HepG2 (cell line): Measurements from ENCODE around the gene ADCY6. TPM values are rescaled to one million over a fixed set of nuclear protein-coding genes. Genes with fewer than 3 reads are reported as not detected.

Experiments used
- ATF2 ChIP-seq: sonication (generic); formaldehyde crosslinking; IDR thresholded peaks from 2 replicates; pipeline ENCODE4 v1.4.0; 2020; ENCODE audit warnings: missing genetic modification reagents
- KDM2A ChIP-seq: sonication (generic); formaldehyde crosslinking; IDR thresholded peaks from 2 replicates; pipeline ENCODE4 v1.4.0; 2020; ENCODE audit warnings: low read depth, missing genetic modification reagents, borderline replicate concordance
- MTF1 ChIP-seq: sonication (generic); formaldehyde crosslinking; IDR thresholded peaks from 2 replicates; pipeline ENCODE4 v1.5.0; 2020; ENCODE audit warnings: missing genetic modification reagents
- NR2C2 ChIP-seq: sonication (generic); formaldehyde crosslinking; IDR thresholded peaks from 2 replicates; pipeline ENCODE4 v1.4.0; 2020; ENCODE audit warnings: missing genetic modification reagents, mild to moderate bottlenecking, moderate library complexity, borderline replicate concordance
- SMYD3 ChIP-seq: sonication (generic); formaldehyde crosslinking; IDR thresholded peaks from 2 replicates; pipeline ENCODE4 v1.8.1; 2023; ENCODE audit warnings: mild to moderate bottlenecking, missing genetic modification reagents
- SOX6 ChIP-seq, 2 experiments: fragments of 450-650 bp in 1 of 2; sonication (generic) in 1 of 2; formaldehyde crosslinking in 1 of 2; IDR thresholded peaks; 2 replicates each; pipeline versions ENCODE4 v1.4.0 to v1.6.1; 2017 to 2020; ENCODE audit warnings: antibody characterized with exemption in 1 of 2, mild to moderate bottlenecking in 1 of 2, missing genetic modification reagents in 1 of 2
- TEF ChIP-seq: sonication (generic); formaldehyde crosslinking; IDR thresholded peaks from 2 replicates; pipeline ENCODE4 v1.5.0; 2020; ENCODE audit warnings: missing genetic modification reagents
- TMF1 ChIP-seq: sonication (generic); formaldehyde crosslinking; IDR thresholded peaks from 2 replicates; pipeline ENCODE4 v1.8.1; 2022; ENCODE audit warnings: low read depth, missing genetic modification reagents
- ZBTB46 ChIP-seq: sonication (generic); formaldehyde crosslinking; IDR thresholded peaks from 2 replicates; pipeline ENCODE4 v1.4.0; 2020; ENCODE audit warnings: mild to moderate bottlenecking, missing genetic modification reagents, borderline replicate concordance
- ZBTB7A ChIP-seq: sonication (generic); formaldehyde crosslinking; IDR thresholded peaks from 2 replicates; pipeline ENCODE4 v1.8.0; 2022; ENCODE audit warnings: mild to moderate bottlenecking, missing genetic modification reagents
- ZFP36L2 ChIP-seq: sonication (generic); formaldehyde crosslinking; IDR thresholded peaks from 2 replicates; pipeline ENCODE4 v1.4.0; 2020; ENCODE audit warnings: missing genetic modification reagents
- ZNF124 ChIP-seq: sonication (generic); formaldehyde crosslinking; IDR thresholded peaks from 2 replicates; pipeline ENCODE4 v1.4.0; 2020; ENCODE audit warnings: missing genetic modification reagents
- ZNF263 ChIP-seq: sonication (generic); formaldehyde crosslinking; IDR thresholded peaks from 2 replicates; pipeline ENCODE4 v1.4.0; 2020; ENCODE audit warnings: missing genetic modification reagents
- ZNF282 ChIP-seq: fragments of 450-650 bp; IDR thresholded peaks from 2 replicates; pipeline ENCODE4 v1.6.1; 2018; ENCODE audit not compliant: partially characterized antibody
- ZNF354B ChIP-seq: sonication (generic); formaldehyde crosslinking; IDR thresholded peaks from 2 replicates; pipeline ENCODE4 v1.8.0; 2022; ENCODE audit warnings: mild to moderate bottlenecking, missing genetic modification reagents
- ZNF468 ChIP-seq: sonication (generic); formaldehyde crosslinking; IDR thresholded peaks from 2 replicates; pipeline ENCODE4 v1.8.0; 2022; ENCODE audit warnings: mild to moderate bottlenecking, moderate library complexity, missing genetic modification reagents
- ZNF496 ChIP-seq: sonication (generic); formaldehyde crosslinking; IDR thresholded peaks from 2 replicates; pipeline ENCODE4 v1.8.1; 2023; ENCODE audit warnings: mild to moderate bottlenecking, moderate library complexity, missing genetic modification reagents; ENCODE audit not compliant: insufficient replicate concordance
- ZNF687 ChIP-seq: sonication (generic); formaldehyde crosslinking; IDR thresholded peaks from 2 replicates; pipeline ENCODE4 v1.5.1; 2020; ENCODE audit warnings: mild to moderate bottlenecking, missing genetic modification reagents, moderate library complexity
- ZNF777 ChIP-seq: sonication (generic); formaldehyde crosslinking; IDR thresholded peaks from 2 replicates; pipeline ENCODE4 v1.4.0; 2020; ENCODE audit warnings: missing genetic modification reagents
- ZNF781 ChIP-seq: sonication (generic); formaldehyde crosslinking; IDR thresholded peaks from 2 replicates; pipeline ENCODE4 v1.5.1; 2020; ENCODE audit warnings: borderline replicate concordance, mild to moderate bottlenecking, missing genetic modification reagents; ENCODE audit errors: not compliant biosample characterization
- ZNF891 ChIP-seq: sonication (generic); formaldehyde crosslinking; IDR thresholded peaks from 2 replicates; pipeline ENCODE4 v1.5.0; 2020; ENCODE audit warnings: mild to moderate bottlenecking, missing genetic modification reagents
- polyA plus RNA-seq, 8 experiments: library from polyadenylated mRNA; depleted of rRNA in 3 of 8; stranded (reverse) in 7 of 8; unstranded in 1 of 8; fragments of >200 nt; fragmentation: Illumina TruSeq in 4 of 8; extraction: Trizol in 4 of 8; gene quantifications; 2 replicates each; pipeline versions ENCODE4 v1.2.1 to v1.2.3, GENCODE V29; 2011 to 2016; ENCODE audit warnings: low read depth in 4 of 8, missing spikeins in 1 of 8, mixed read lengths in 1 of 8; ENCODE audit not compliant: insufficient read depth in 1 of 8
- total RNA-seq, 5 experiments: library from RNA; depleted of rRNA; stranded (reverse); fragments of >200 nt; fragmentation: Illumina TruSeq; extraction: Trizol; gene quantifications; 2 replicates each; pipeline ENCODE4 v1.2.3, GENCODE V29; 2016; ENCODE audit warnings: low read depth in 1 of 5

ADCY6 gene
- total and polyA plus RNA-seq, 2 of the 13 experiments (the other 11 are each of a cell fraction or from before 2014, with no cell fraction given) = 10.6 to 11.8 TPM

- TF ChIP-seq ZNF687 (CRISPR knock-in tag) = peak; percentile 34; the same call in 1 of the 2 replicates
- no peak for TF ChIP-seq NR2C2
- TF ChIP-seq ZNF496 = no peak
- TF ChIP-seq TMF1 (CRISPR knock-in tag) = 0 out of 2 replicates have a peak, but pooled peaks have one; percentile 20
- TF ChIP-seq ZFP36L2 = no peak
- TF ChIP-seq TEF (CRISPR knock-in tag) = no peak
- TF ChIP-seq ZNF781 (CRISPR knock-in tag) = no peak
- no peak for TF ChIP-seq MTF1 (CRISPR knock-in tag)
- TF ChIP-seq ATF2 (CRISPR knock-in tag) = no peak
- TF ChIP-seq ZNF777 (CRISPR knock-in tag) = no peak
- no peak for TF ChIP-seq SOX6 (IDR thresholded peaks at IDR 0.05)
- TF ChIP-seq SOX6 (CRISPR knock-in tag; IDR thresholded peaks at IDR 0.05) = 0 out of 2 replicates have a peak, but pooled peaks have one; percentile 23
- no peak for TF ChIP-seq ZBTB46 (CRISPR knock-in tag)
- TF ChIP-seq KDM2A (CRISPR knock-in tag) = no peak
- no peak for TF ChIP-seq ZBTB7A (CRISPR knock-in tag)
- no peak for TF ChIP-seq ZNF282
- TF ChIP-seq ZNF468 (CRISPR knock-in tag) = no peak
- TF ChIP-seq SMYD3 (CRISPR knock-in tag) = 0 out of 2 replicates have a peak, but pooled peaks have one; percentile 43
- TF ChIP-seq ZNF263 = peak; percentile 94
- no peak for TF ChIP-seq ZNF891 (CRISPR knock-in tag)
- TF ChIP-seq ZNF354B = 0 out of 2 replicates have a peak, but pooled peaks have one; percentile 76
- no peak for TF ChIP-seq ZNF124 (CRISPR knock-in tag)
Measured at GRCh38 chr12:48815126-48816110, 26.5 kb upstream of the ADCY6 start (continued).
